Raji (cell line): ENCODE measurements around the gene PDE3B.

Experiments
- POLR2A ChIP-seq: IDR thresholded peaks from 2 replicates; pipeline ENCODE4 v1.6.1; 2011; ENCODE audit warnings: low read depth, low read length, control low read depth; ENCODE audit not compliant: insufficient read depth

Gene PDE3B

DNA sequence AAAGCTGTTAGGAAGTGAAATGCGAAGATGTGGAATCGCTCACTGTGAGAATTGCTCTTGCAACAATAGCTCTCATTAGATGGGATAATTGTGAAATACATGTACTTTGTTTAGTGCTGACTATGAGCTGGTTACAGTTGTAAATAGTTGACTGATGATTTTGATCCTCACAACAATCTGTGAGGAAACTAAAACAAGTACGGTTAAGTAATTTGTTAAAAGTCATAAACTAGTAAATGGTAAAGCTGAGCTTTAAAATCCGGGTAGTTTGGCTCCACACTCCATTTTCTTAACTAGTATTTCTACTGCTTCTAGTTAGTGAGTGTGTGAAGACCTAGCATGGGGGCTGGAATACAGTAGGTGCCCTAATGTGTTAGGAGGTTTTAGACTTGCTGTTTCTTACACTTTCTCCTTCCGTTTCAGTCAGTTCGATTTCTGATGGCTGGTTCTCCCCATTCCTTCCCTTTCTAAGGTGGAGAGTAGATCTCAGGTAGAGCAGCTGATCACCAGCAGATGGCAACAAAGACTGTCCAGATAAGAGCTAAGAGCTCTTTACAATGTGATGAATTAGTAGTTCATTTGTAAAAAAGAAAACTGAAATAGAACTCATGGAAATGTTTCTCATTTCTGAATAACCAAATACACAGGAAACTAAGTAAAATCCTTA is 264.7 kb downstream of the PDE3B start:
- no peak for TF ChIP-seq POLR2A

DNA sequence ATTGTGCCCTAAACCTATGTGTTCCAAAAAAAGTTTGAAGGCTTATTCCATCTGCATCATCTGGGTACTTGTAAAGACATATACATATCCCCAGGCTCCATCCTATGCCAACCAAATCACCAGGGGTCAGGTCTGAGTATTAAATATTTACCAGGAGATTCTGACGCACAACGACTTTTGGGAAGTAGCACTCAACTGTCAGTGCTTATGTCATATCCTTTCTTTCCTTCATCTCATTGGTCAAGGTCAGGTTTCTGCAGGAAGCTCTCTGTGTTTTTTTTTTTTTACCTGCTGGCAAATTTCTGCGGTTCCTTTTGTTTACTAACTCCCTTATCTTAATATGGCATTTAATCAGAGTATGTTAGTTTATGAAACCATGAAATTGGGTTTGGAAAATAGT is 270.9 kb downstream of the PDE3B start:
- TF ChIP-seq POLR2A: no peak

DNA sequence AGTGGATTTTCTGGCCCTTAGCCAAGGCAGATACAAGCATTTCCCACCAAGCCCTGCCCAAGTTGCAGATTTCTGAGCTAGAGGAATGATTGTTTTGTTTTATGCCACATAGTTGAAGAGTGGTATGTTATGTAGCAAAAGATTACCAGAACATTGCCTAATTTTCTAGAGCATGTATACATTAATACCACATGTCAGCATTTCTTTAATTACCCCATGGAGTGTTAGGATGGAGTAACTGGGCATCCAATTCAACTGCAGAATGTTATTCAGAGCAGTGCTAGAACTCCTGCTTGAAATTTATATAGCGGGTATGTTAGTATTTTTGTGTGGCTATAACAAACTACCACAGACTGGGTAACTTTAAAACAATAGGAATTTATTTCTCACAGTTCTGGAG is 272.8 kb downstream of the PDE3B start:
- TF ChIP-seq POLR2A: no peak
